HFF-Myc (cell line): Measurements from ENCODE around the gene CD109.
A peak's percentile ranks its signal among the peaks of the same experiment; 100 is the strongest.

ENCODE experiments used
- DNase-seq: peaks from one replicate; pipeline ENCODE4 v3.0.0-alpha.2; 2011; ENCODE audit warnings: low read depth; ENCODE audit errors: extremely low read depth
- H3K4me3 ChIP-seq: replicated peaks from 2 replicates; pipeline ENCODE4 v1.5.1; 2011; ENCODE audit warnings: low read depth, mild to moderate bottlenecking, control low read depth, low read length
- CTCF ChIP-seq: IDR thresholded peaks from 2 replicates; pipeline ENCODE4 v1.5.1; 2012; ENCODE audit warnings: mild to moderate bottlenecking, low read depth, low read length, control low read depth; ENCODE audit errors: missing control alignments

CD109 gene

GRCh38 chr6:73739096-73739495, 43.1 kb downstream of the CD109 start:
- TF ChIP-seq CTCF, result peak; percentile 59
- H3K4me3 ChIP-seq, result no peak overlapping the region
- DNase-seq, result peak; percentile 63

GRCh38 chr6:73742433-73742832, 46.4 kb downstream of the CD109 start:
- DNase-seq, result no peak

GRCh38 chr6:73743081-73743480, 47.1 kb downstream of the CD109 start:
- H3K4me3 ChIP-seq, result no peak overlapping the region
- DNase-seq, result no peak
- no peak for TF ChIP-seq CTCF

More at GRCh38 chr6:73742433-73742832, 46.4 kb downstream of the CD109 start:
- no peak for TF ChIP-seq CTCF
- no peak overlapping the region for H3K4me3 ChIP-seq

GRCh38 chr6:73743556-73743955, 47.6 kb downstream of the CD109 start:
- no peak for DNase-seq
- no peak for TF ChIP-seq CTCF

GRCh38 chr6:73746787-73747186, 50.8 kb downstream of the CD109 start:
- TF ChIP-seq CTCF, result no peak
- H3K4me3 ChIP-seq, result no peak overlapping the region
- no peak for DNase-seq

More at GRCh38 chr6:73743556-73743955, 47.6 kb downstream of the CD109 start:
- no peak overlapping the region for H3K4me3 ChIP-seq

GRCh38 chr6:73747289-73747688, 51.3 kb downstream of the CD109 start:
- DNase-seq, result no peak
- no peak for TF ChIP-seq CTCF
- no peak overlapping the region for H3K4me3 ChIP-seq

GRCh38 chr6:73752943-73753342, 56.9 kb downstream of the CD109 start:
- no peak for TF ChIP-seq CTCF
- no peak for DNase-seq
- H3K4me3 ChIP-seq, result no peak overlapping the region
